Stimulated activated CD8-positive, alpha-beta memory T cell treated with anti-CD3 and anti-CD28 coated beads, Interleukin-15, amount 100 ng/mL, for 1 hour (primary cell): Measurements from ENCODE around the gene KLF8.

Experiments used
- DNase-seq: peaks from one replicate; pipeline ENCODE4 v3.0.0-alpha.2; 2020; ENCODE audit warnings: low read depth

Gene KLF8

DNA sequence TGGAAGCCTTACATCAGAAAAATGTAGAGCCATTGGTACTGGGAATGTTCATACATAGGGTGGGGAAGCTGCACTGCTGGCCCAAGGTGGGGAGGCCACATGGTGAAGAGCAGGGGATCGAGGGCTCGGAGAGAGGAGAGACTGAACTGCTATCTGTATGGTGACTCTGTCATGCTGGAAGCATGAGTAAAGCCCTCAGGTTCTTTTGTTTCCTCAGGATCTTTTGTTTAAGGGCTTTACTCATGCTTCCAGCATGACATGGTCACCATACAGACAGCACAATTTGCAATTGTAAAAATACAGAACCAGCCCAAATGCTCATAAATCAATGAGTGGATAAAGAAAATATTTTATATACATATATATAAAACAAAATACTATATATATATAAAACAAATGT lies 78.4 kb downstream of the KLF8 start:
- no peak for DNase-seq

DNA sequence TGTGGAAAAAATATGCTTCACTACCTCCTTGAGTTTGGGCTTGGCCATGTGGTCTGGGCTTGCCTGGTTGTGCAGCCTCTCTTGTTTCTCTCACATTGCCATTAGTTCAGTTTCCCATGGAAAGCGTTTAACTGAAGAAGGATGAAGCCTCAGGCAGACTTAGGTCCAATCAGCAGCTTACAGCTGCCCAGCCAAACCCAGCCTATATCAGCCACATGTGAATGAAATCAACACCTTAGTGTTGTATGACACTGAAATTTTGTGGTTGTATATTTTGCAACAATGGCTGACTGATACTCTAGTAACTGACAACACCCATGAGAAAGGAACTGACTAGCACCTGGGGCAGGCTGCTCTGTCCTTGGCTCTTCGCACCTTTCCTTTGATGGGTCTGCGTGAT lies 81.2 kb downstream of the KLF8 start:
- DNase-seq: no peak

DNA sequence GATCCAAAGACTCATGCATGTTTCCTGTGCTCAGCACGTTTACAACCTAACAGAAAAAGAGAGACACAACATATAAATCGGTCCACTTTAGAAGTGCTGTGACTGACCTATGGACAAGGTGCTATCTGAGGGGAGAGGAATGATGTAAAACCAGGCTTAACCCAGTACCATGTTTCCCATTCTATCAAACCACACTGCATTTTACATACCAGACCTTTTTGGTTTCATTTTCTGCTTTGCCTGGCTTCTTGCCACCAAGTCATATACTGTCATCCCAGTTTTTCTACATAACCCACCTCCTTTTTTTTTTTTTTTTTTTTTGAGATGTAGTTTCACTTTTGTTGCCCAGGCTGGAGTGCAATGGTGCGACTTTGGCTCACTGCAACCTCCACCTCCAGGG lies 82.2 kb downstream of the KLF8 start:
- DNase-seq: no peak

DNA sequence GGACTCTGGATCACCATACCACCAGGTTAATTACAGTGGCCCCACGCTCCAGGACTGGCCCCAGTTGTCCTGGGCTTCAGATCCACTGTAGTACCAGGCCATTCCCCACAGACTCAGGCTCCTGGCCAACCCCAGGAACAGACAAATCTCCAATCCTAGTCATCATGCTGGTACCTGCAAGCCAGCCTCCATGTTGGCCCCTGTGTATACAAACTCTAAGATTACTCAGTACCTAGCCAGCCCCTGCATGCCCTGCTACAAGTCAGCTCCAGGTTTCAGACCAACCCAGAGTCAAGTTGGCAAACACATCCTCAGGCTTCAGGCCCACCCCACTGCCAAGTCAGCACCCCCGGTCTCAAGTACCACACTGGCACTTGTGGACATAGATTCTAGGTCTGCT lies 85.9 kb downstream of the KLF8 start:
- DNase-seq: no peak

DNA sequence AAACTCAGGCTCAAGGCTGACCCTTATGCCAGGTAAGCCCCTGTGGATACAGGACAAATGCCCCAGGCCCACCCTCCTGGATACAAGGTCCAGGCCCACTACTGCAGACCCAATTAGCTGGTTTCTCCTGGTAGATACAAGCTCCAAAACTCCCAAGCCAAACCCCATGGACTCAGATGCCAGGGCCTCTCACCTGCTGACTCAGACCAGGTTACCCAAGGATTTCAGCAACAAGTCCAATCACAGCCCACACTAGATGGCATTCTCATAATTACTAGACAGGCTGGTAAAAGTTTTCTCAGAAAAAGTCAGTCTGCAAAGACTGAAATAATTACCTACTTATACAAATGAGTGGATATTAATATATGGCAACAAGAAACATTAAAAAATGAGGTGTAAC lies 87.0 kb downstream of the KLF8 start:
- no peak for DNase-seq
